ENCODE results near the gene SLC35A2.

Gene SLC35A2

GRCh38 chrX:48911412-48912182, at the start of gene SLC35A2:
TSS of gene SLC35A2 (minus strand) at chrX:48911646. CDS start at chrX:48911636, 10 bp downstream.
- DNase-seq: peak; percentile 59 to 62

GRCh38 chrX:48960291-48960690, 48.8 kb upstream of the SLC35A2 start:
- DNase-seq: peak; percentile 33 to 37

GRCh38 chrX:48958635-48959094, 47.2 kb upstream of the SLC35A2 start:
- no peak for DNase-seq

GRCh38 chrX:48957827-48958634, 46.6 kb upstream of the SLC35A2 start:
- DNase-seq: peak; percentile 90 to 93

- DNase-seq: peak; percentile 40 to 50
Observed at GRCh38 chrX:48957477-48957826, 46.0 kb upstream of the SLC35A2 start, which contains the start of gene OTUD5. TSS of gene OTUD5 (minus strand) at chrX:48957607. CDS start at chrX:48957570, 37 bp downstream.

- peak in 1 of 2 donors; percentile 26 for DNase-seq
Observed at GRCh38 chrX:48956728-48957414, 45.4 kb upstream of the SLC35A2 start.

GRCh38 chrX:48948589-48948988, 37.1 kb upstream of the SLC35A2 start:
- no peak for DNase-seq

GRCh38 chrX:48945517-48946348, 34.3 kb upstream of the SLC35A2 start:
- peak in 1 of 2 donors; percentile 49 for DNase-seq

- no peak for DNase-seq
Observed at GRCh38 chrX:48942895-48943294, 31.4 kb upstream of the SLC35A2 start.

- DNase-seq: no peak
Observed at GRCh38 chrX:48940404-48940955, 29.0 kb upstream of the SLC35A2 start.

- DNase-seq: no peak
Observed at GRCh38 chrX:48939524-48940228, 28.2 kb upstream of the SLC35A2 start.

GRCh38 chrX:48938721-48939425, 27.4 kb upstream of the SLC35A2 start:
- no peak for DNase-seq

- DNase-seq: peak; percentile 67 to 89
Observed at GRCh38 chrX:48937054-48937907, 25.8 kb upstream of the SLC35A2 start.

- DNase-seq: peak; percentile 18 to 66
Observed at GRCh38 chrX:48936429-48937053, 25.1 kb upstream of the SLC35A2 start.

GRCh38 chrX:48935301-48935670, 23.8 kb upstream of the SLC35A2 start:
- peak; percentile 19 to 57 for DNase-seq

- peak; percentile 44 to 58 for DNase-seq
Observed at GRCh38 chrX:48934581-48935300, 23.3 kb upstream of the SLC35A2 start.

GRCh38 chrX:48933757-48934156, 22.3 kb upstream of the SLC35A2 start:
- DNase-seq: no peak

- DNase-seq: no peak
Observed at GRCh38 chrX:48927736-48928382, 16.4 kb upstream of the SLC35A2 start.
